ENCODE data around the gene CEACAM20.

GRCh38 chr19:44574186-44574950 is 44.9 kb upstream of the CEACAM20 start:
- TF ChIP-seq CTCF (IDR thresholded peaks at IDR 0.05) (no peak), POLR2A (IDR thresholded peaks at IDR 0.05) (no peak)

Measured in adrenal gland (tissue), 5 donors.